Fibroblast of mammary gland (primary cell): ENCODE measurements around the gene PCDH7.

Experiments used
- DNase-seq: peaks from one replicate; pipeline ENCODE4 v3.0.0-alpha.2; 2010; ENCODE audit warnings: low read depth
- H3K4me3 ChIP-seq: 2 replicates; pipeline ENCODE4 v1.5.1; 2011; ENCODE audit warnings: low read depth, mild to moderate bottlenecking, low read length, moderate library complexity; ENCODE audit not compliant: control insufficient read depth
- TF ChIP-seq, protein P1 (sequence below): conservative IDR thresholded peaks from 2 replicates; pipeline ENCODE4 v1.5.1; 2011; ENCODE audit warnings: low read depth, low read length, inconsistent platforms; ENCODE audit not compliant: control insufficient read depth, insufficient read depth

PCDH7 gene

DNA sequence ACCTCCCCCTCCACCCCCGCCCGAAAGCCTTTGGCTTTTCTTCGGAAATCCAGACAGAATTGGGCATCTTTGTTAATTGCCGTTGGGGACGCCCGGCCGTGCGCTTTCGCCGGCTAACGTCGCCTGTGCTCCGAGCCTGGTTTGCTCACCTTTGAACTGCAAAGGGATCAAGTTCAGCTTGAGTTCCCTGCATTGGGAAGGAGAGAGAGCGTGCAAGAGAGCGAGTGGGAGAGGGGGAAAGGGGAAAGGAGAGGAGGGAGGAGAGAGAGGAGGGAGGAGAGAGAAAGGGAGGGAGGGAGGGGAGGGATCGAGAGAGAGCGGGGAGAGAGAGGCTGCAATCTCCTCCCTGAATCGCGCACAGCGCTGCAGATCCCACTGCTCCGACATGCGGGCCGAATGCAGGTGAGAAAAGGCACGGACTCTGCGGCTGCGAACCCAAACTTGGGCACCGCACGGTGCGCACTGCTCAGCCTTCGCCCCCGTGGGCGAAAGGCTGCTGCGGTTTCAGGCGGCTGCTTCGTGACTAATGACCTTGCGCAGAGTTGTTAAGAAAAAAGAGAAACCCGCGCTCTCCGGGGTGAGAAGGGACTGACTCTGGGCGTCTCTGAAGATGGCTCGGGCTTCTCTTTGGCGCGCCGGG lies at the start of gene PCDH7:
Gene PCDH7, plus strand, starts transcription at position 349 of the 640 bp plus-strand sequence. CDS start 1,054 bp downstream, outside the sequence.
- TF ChIP-seq, protein P1, sequence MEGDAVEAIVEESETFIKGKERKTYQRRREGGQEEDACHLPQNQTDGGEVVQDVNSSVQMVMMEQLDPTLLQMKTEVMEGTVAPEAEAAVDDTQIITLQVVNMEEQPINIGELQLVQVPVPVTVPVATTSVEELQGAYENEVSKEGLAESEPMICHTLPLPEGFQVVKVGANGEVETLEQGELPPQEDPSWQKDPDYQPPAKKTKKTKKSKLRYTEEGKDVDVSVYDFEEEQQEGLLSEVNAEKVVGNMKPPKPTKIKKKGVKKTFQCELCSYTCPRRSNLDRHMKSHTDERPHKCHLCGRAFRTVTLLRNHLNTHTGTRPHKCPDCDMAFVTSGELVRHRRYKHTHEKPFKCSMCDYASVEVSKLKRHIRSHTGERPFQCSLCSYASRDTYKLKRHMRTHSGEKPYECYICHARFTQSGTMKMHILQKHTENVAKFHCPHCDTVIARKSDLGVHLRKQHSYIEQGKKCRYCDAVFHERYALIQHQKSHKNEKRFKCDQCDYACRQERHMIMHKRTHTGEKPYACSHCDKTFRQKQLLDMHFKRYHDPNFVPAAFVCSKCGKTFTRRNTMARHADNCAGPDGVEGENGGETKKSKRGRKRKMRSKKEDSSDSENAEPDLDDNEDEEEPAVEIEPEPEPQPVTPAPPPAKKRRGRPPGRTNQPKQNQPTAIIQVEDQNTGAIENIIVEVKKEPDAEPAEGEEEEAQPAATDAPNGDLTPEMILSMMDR: no peak
- peak within 1 kb of the TSS; percentile 62 for H3K4me3 ChIP-seq
- DNase-seq: peak; percentile 62

- no peak overlapping the region for H3K4me3 ChIP-seq
- no peak for DNase-seq
- TF ChIP-seq, protein P1: no peak
These were observed 48.2 kb upstream of the PCDH7 start for GRCh38 chr4:30671926-30672448.

GRCh38 chr4:30696191-30696590 lies 24.0 kb upstream of the PCDH7 start:
- no peak overlapping the region for H3K4me3 ChIP-seq
- no peak for DNase-seq
- TF ChIP-seq, protein P1: no peak

- peak; percentile 55 for DNase-seq
- TF ChIP-seq, protein P1: peak; percentile 86
- H3K4me3 ChIP-seq: no peak overlapping the region
These were observed 5.6 kb upstream of the PCDH7 start for GRCh38 chr4:30714408-30715031.

DNA sequence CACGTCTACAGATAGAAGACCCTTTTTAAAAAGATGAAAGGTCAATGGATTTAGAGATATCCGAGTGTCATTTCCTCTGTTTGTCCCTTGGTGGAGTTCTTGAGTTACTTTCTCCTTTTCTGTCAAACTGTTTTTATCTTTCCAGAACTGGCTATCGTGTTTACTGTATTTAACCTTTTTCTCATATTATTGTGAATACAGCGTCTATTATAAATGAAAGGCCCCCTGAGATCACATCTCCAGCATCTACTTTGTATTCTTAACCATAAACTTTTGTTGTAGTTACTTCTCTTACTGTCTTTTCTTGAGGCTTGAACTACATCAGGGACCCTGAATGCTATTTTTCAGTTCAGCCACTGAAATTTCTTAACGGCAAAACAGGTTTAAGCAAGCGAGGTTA lies 4.0 kb upstream of the PCDH7 start:
- TF ChIP-seq, protein P1: peak; percentile 77
- peak; percentile 63 for DNase-seq
- H3K4me3 ChIP-seq: peak overlapping the region; percentile 62

DNA sequence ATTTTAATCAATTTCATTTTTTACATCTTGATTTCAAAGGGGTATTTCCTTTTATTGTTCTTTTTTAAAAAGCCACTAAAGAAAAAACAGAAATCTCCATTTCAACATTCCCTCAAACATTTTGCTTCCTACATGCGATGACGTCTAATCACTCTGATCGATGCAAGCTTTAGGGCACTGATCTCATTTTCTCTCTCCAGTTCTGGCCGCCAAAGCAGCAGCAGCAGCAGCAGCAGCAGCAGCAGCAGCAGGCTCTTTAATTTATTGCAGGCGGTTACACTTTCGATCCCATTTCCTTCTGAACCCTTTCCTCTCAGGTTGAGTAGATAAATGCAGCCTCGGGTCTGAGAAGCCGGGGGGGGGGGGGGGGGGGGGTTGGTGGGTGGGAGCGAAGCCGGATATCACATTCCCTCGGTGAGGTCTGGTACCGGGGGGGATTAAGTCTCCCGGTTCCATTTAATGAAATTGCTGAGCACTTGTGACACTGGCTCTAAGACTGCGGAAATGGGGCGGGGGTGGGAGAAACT lies 3.4 kb upstream of the PCDH7 start:
- peak; percentile 45 for DNase-seq
- H3K4me3 ChIP-seq: peak overlapping the region; percentile 62
- TF ChIP-seq, protein P1: no peak
